IMR-90 (cell line): Measurements from ENCODE around the gene RAB23. TPM values are rescaled to one million over a fixed set of nuclear protein-coding genes. Genes with fewer than 3 reads are reported as not detected.
A peak's percentile ranks its signal among the peaks of the same experiment; 100 is the strongest.

Source experiments
- ATAC-seq: fragments of 200-7000 bp; cut with Tn5 transposase; 2 replicates; pipeline ENCODE4 v1.9.1; 2020; ENCODE audit warnings: low read depth, mild to moderate bottlenecking, moderate library complexity
- BruUV-seq: library from RNA; stranded (reverse); fragments of 400-500 nt; replicated peaks from 2 replicates; lab custom pipeline; 2021; lab: Mats Ljungman, UMichigan
- CTCF ChIA-PET: fragments of 300-600 bp; formaldehyde crosslinking; extraction: SDS; loops from one replicate; lab custom pipeline; 2021; ENCODE audit warnings: antibody characterized with exemption; lab: Yijun Ruan, JAX
- POLR2A ChIA-PET: fragments of 300-600 bp; sonication (Branson Sonifier 250); formaldehyde crosslinking; loops from one replicate; lab custom pipeline; 2022; ENCODE audit warnings: antibody characterized with exemption; ENCODE audit not compliant: unreplicated experiment; lab: Charles Lee
- DNase-seq: peaks from one replicate; pipeline ENCODE4 v3.0.0; 2013
- H2AFZ ChIP-seq: replicated peaks from 2 replicates; pipeline ENCODE3; 2013; ENCODE audit warnings: low read length, mild to moderate bottlenecking; ENCODE audit not compliant: poor library complexity
- H2AK5ac ChIP-seq: 2 replicates; pipeline ENCODE4 v1.6.1; 2013; ENCODE audit warnings: low read depth, low read length, inconsistent platforms
- H2AK9ac ChIP-seq: replicated peaks from 2 replicates; pipeline ENCODE3; 2013; ENCODE audit warnings: mild to moderate bottlenecking, low read depth, low read length, moderate library complexity; ENCODE audit not compliant: poor library complexity
- H2BK120ac ChIP-seq: 2 replicates; pipeline ENCODE4 v1.6.1; 2013; ENCODE audit warnings: low read depth, low read length, inconsistent platforms
- H2BK15ac ChIP-seq: 3 replicates; pipeline ENCODE4 v1.6.1; 2013; ENCODE audit warnings: low read depth, low read length, inconsistent platforms
- H2BK20ac ChIP-seq: 2 replicates; pipeline ENCODE4 v1.6.1; 2013; ENCODE audit warnings: low read depth, mild to moderate bottlenecking, inconsistent platforms, low read length, moderate library complexity
- H2BK5ac ChIP-seq: 2 replicates; pipeline ENCODE4 v1.6.1; 2013; ENCODE audit warnings: mild to moderate bottlenecking, low read depth, low read length, inconsistent platforms; ENCODE audit not compliant: poor library complexity, severe bottlenecking
- H3K14ac ChIP-seq: replicated peaks from 2 replicates; pipeline ENCODE4 v1.6.1; 2013; ENCODE audit warnings: low read depth, low read length, inconsistent platforms
- H3K18ac ChIP-seq: 2 replicates; pipeline ENCODE4 v1.6.1; 2013; ENCODE audit warnings: low read depth, low read length, control low read depth
- H3K23ac ChIP-seq: 2 replicates; pipeline ENCODE4 v1.6.1; 2013; ENCODE audit warnings: low read depth, low read length, inconsistent platforms
- H3K27ac ChIP-seq: 2 replicates; pipeline ENCODE4 v1.5.1; 2013; ENCODE audit warnings: mild to moderate bottlenecking, control low read depth, low read length; ENCODE audit not compliant: insufficient read depth
- H3K27me3 ChIP-seq: 2 replicates; pipeline ENCODE4 v1.6.1; 2013; ENCODE audit warnings: low read length; ENCODE audit not compliant: control insufficient read depth, insufficient read depth
- H3K36me3 ChIP-seq: 2 replicates; pipeline ENCODE4 v1.6.1; 2013; ENCODE audit warnings: low read length, mixed read lengths; ENCODE audit not compliant: control insufficient read depth, insufficient read depth
- H3K4ac ChIP-seq: 2 replicates; pipeline ENCODE4 v1.6.1; 2013; ENCODE audit warnings: low read depth, low read length, inconsistent platforms
- H3K4me1 ChIP-seq: 2 replicates; pipeline ENCODE4 v1.6.1; 2013; ENCODE audit warnings: low read length, mixed read lengths; ENCODE audit not compliant: control insufficient read depth, insufficient read depth
- H3K4me2 ChIP-seq: 2 replicates; pipeline ENCODE4 v1.6.1; 2013; ENCODE audit warnings: low read depth, mild to moderate bottlenecking, control low read depth, low read length, moderate library complexity
- H3K4me3 ChIP-seq: 2 replicates; pipeline ENCODE4 v1.5.1; 2013; ENCODE audit warnings: low read depth, mild to moderate bottlenecking, control low read depth, low read length, moderate library complexity; ENCODE audit not compliant: insufficient read depth
- H3K56ac ChIP-seq: 2 replicates; pipeline ENCODE4 v1.6.1; 2013; ENCODE audit warnings: low read length, inconsistent platforms; ENCODE audit not compliant: insufficient read depth; ENCODE audit errors: extremely low read depth
- H3K79me1 ChIP-seq, 2 experiments: 2 replicates each; pipeline ENCODE4 v1.6.1; 2013; ENCODE audit warnings: low read length in 2 of 2, inconsistent platforms in 1 of 2, low read depth in 1 of 2
- H3K9ac ChIP-seq: 2 replicates; pipeline ENCODE4 v1.6.1; 2013; ENCODE audit warnings: low read depth, low read length, control low read depth
- H3K9me1 ChIP-seq: 2 replicates; pipeline ENCODE4 v1.6.1; 2013; ENCODE audit warnings: low read length, inconsistent platforms; ENCODE audit not compliant: insufficient read depth
- H3K9me3 ChIP-seq: 2 replicates; pipeline ENCODE4 v1.6.1; 2013; ENCODE audit warnings: low read length; ENCODE audit not compliant: control insufficient read depth, insufficient read depth
- H4K20me1 ChIP-seq: 2 replicates; pipeline ENCODE4 v1.6.1; 2013; ENCODE audit warnings: low read length, inconsistent platforms; ENCODE audit not compliant: insufficient read depth
- H4K5ac ChIP-seq: 2 replicates; pipeline ENCODE4 v1.6.1; 2013; ENCODE audit warnings: mild to moderate bottlenecking, low read depth, low read length, control low read depth
- H4K8ac ChIP-seq, 2 experiments: 2 replicates each; pipeline ENCODE4 v1.6.1; 2013; ENCODE audit warnings: low read depth in 2 of 2, low read length in 2 of 2, control low read depth in 1 of 2, inconsistent platforms in 1 of 2
- H4K91ac ChIP-seq: 2 replicates; pipeline ENCODE4 v1.6.1; 2013; ENCODE audit warnings: low read depth, low read length, inconsistent platforms; ENCODE audit not compliant: insufficient read depth
- MAFK ChIP-seq: IDR thresholded peaks from 2 replicates; pipeline ENCODE4 v1.6.1; 2012; ENCODE audit warnings: low read depth, low read length, improper control_type of control experiment
- RAD21 ChIP-seq: IDR thresholded peaks from 2 replicates; pipeline ENCODE4 v1.6.1; 2012; ENCODE audit warnings: low read length, improper control_type of control experiment
- WGBS, 2 experiments: methylation state at CpG; one replicate each; pipeline versions ENCODE4 v1.1.5 to v1.1.7; 2013; ENCODE audit warnings: missing lambda C conversion rate in 2 of 2; ENCODE audit not compliant: insufficient read length in 1 of 2; ENCODE audit errors: extremely low coverage in 2 of 2; 5-methylcytosine and 5-hydroxymethylcytosine counted together
- dilution Hi-C: fragments of 300-500 bp; cut with HindIII; formaldehyde crosslinking; loops from one replicate; pipeline ENCODE4 v1.14.3; 2018; ENCODE audit warnings: low sequenced_read_pairs; ENCODE audit not compliant: unreplicated experiment
- in situ Hi-C: fragments of 300-500 bp; cut with MboI; formaldehyde crosslinking; loops from 3 replicates; pipeline ENCODE4 v1.14.3; 2019; ENCODE audit warnings: low sequenced_read_pairs, inconsistent platforms, mixed read lengths
- intact Hi-C: fragments of 100-400 bp; cut with micrococcal nuclease; formaldehyde crosslinking; loops from 2 replicates; pipeline ENCODE4 v1.10.0; 2022
- polyA plus RNA-seq, 3 experiments: library from polyadenylated mRNA; depleted of rRNA; stranded (reverse); fragments of >200 nt; gene quantifications; 2 replicates each; pipeline ENCODE4 v1.2.3, GENCODE V29; 2012; ENCODE audit warnings: low replicate concordance in 1 of 3
- total RNA-seq: library from RNA; depleted of rRNA; stranded (reverse); fragments of >200 nt; gene quantifications from 2 replicates; pipeline ENCODE4 v1.2.3, GENCODE V29; 2012

RAB23 gene
- total and polyA plus RNA-seq, 2 of the 4 experiments (the other 2 are of a cell fraction): 10.8 to 13.3 TPM

GRCh38 chr6:57207872-57208271 lies 14.2 kb downstream of the RAB23 start:
- Histone ChIP-seq H2BK20ac (no peak overlapping the region), H4K20me1 (peaks cover 34% of the 10 kb centered on the region), H3K27ac (no peak overlapping the region), H4K91ac (no peak overlapping the region), H3K27me3 (no peaks in the 10 kb centered on the region), H3K4me3 (no peak overlapping the region), H3K9me1 (peaks cover 16% of the 10 kb centered on the region), H4K8ac (peak overlapping the region in 1 of 2 experiments; percentile 9; a peak in 1 of 4 replicates), H3K4me1 (peaks cover 14% of the 10 kb centered on the region), H3K4me2 (0 out of 2 replicates have a peak overlapping the region, but pooled peaks have one; percentile 19), H3K4ac (no peak overlapping the region), H3K36me3 (peaks cover 6% of the 10 kb centered on the region), H3K23ac (no peak overlapping the region), H2AK9ac (no peak overlapping the region), H2BK120ac (no peak overlapping the region), H3K79me1 (peaks cover 36 to 72% of the 10 kb centered on the region in 2 experiments), H4K5ac (no peak overlapping the region), H2AK5ac (0 out of 2 replicates have a peak overlapping the region, but pooled peaks have one; percentile 4), H3K18ac (no peak overlapping the region), H3K9me3 (no peaks in the 10 kb centered on the region), H3K56ac (no peak overlapping the region), H3K9ac (no peak overlapping the region), H2BK5ac (peak overlapping the region; percentile 40), H2BK15ac (no peak overlapping the region), H3K14ac (no peak overlapping the region; the same call in 1 of the 2 replicates), H2AFZ (no peak overlapping the region)
- ChIA-PET CTCF (interaction anchor here (0.9 kb wide), 1 partner anchor 13 kb away, joined by 4 read pairs; no protein-coding TSS in a partner anchor), POLR2A (no interaction called here)
- 100% methylated on average over 1 of the region's 4 CpGs; no CpG with 5 or more reads in 1 of the 2 experiments for WGBS, 2 experiments
- TF ChIP-seq MAFK (no peak), RAD21 (no peak)
- in situ Hi-C loops (no loop called here), dilution Hi-C loops (no loop called here), intact Hi-C loops (no loop called here)
- ATAC-seq: no peak
- BruUV-seq: no TSS peak
- peak; percentile 60 for DNase-seq
